NCI-H2107 treated with DMSO at 0.1 percent for 48 hours (cell line): ENCODE data around the gene PARVB.

ENCODE experiments used
- DNase-seq: peaks from one replicate; lab custom pipeline; 2025; ENCODE audit not compliant: unreplicated experiment; lab: John Stamatoyannopoulos, UW

PARVB gene

DNA sequence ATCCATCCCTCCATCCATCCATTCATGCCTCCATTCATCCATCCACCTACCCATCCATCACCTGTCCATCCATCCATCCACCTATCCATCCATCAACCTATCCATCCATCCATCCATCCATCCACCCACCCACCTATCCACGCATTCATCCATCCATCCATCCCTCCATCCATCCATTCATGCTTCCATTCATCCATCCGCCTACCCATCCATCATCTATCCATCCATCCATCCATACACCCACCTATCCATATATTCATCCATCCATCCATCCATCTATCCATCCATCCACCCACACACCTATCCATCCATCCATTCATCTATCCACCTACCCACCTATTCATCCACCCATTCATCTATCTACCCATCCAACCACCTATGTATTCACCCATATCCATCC, 170.5 kb downstream of the PARVB start:
- DNase-seq: no peak

GRCh38 chr22:44195189-44195871, 171.2 kb downstream of the PARVB start:
- DNase-seq: no peak

- DNase-seq: no peak
Observed at GRCh38 chr22:44196241-44196640, 172.1 kb downstream of the PARVB start.

GRCh38 chr22:44196731-44197131, 172.6 kb downstream of the PARVB start:
- no peak for DNase-seq

GRCh38 chr22:44197271-44197670, 173.2 kb downstream of the PARVB start:
- no peak for DNase-seq

DNA sequence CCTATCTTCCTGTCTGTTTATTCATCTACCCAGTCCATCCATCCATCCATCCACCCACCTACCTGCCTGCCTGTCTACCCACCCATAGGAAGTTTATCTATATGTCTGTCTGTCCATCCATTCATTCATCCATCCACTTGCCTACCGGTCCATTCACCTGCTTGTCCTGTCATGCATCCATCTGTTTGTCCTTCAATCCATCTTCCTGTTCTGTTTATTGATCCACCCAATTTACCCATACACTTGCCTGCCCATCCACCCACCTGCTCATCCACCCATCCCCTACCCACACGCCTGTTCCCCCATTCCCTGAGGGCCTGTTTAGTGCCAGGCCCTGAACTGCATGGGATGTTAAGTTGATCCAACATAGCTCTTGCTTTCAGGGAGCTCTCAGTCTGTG, 175.1 kb downstream of the PARVB start:
- no peak for DNase-seq

DNA sequence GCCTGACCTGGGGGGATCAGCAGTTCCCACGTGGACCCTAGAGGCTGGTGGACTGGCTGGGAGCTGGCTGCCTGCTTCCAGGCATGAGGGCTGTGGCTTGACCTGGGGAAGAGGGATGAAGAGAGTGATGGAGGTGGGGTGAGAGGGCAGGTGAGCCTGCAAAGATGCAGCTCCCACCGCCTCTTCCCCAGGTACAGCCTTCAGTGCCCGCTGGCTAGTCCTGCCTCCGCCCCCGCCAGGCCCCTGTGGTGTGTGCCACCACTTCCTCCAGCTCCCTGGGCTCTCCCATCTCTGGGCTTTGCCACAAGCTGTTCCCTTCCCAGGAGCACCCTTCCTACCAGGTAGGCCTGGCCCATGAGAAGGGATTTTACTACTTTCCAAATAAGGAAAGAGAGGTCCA, 175.8 kb downstream of the PARVB start:
- DNase-seq: no peak

DNA sequence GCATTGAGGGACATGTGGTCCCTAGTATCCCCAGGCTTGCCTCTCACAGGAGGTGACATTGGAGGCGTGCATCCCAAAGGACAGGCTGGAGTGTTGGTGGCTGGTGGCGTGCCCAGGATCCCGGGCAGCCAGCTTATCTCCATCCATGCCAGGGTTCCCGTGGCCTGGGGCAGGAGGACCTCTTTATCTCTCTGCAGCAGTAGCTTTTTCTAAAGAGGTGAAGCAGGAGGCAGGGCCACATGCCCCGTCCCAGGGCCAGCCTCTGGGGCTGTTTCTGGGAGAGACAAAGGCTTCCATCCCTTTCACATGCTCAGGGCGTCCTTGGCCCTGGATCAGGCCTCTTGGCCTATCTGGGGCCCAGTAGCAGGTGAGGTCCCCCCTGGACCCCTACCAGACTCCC, 176.3 kb downstream of the PARVB start:
- DNase-seq: no peak

- no peak for DNase-seq
Observed at GRCh38 chr22:44200855-44201550, 176.9 kb downstream of the PARVB start.

GRCh38 chr22:44201665-44202064, 177.6 kb downstream of the PARVB start:
- no peak for DNase-seq

DNA sequence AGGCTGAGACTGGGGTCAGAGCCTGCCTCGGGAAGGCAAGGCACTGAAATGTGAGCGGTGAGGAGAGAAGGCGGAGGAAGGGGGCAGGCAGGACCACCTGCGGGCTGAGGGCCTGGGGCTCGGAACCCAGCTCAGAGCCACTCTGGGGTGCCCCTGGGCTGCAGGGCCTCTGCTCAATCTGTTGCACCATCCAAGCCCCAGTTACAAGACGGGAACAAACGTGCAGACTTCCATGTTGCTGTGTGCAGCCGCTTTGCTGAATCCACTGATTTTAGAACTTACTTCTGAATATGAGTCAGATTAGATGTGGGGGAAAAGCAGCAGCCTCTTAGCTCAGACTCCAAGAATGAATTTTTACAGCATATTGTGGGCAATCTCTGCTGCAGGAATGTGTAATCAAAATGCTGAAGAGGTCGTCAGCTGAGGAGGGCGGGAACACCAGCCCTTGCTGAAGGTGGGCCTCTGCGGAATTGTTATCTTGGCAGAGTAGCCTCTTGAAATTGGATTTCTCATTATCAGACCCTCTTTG, 178.2 kb downstream of the PARVB start:
- DNase-seq: no peak

DNA sequence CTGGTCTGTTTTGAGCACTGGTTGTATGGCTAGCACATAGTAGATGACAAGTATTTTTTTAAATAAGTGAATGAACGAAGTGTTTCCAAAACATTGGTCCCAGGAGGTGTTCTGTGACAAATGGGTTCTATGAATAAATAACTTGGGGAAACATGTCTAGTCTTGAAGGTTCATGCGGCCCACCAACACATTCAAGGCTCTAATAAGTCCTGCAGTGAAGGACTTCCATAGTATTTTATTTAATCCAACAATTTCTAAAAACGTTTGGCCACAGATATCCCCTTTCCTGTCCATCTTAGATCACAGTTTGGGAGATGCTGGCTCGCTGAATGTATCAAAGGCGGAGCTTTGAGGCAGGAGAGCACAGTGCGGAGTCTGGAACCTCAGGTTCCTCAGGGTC, 179.1 kb downstream of the PARVB start:
- no peak for DNase-seq

- DNase-seq: no peak
Observed at GRCh38 chr22:44204739-44205515, 180.8 kb downstream of the PARVB start.

DNA sequence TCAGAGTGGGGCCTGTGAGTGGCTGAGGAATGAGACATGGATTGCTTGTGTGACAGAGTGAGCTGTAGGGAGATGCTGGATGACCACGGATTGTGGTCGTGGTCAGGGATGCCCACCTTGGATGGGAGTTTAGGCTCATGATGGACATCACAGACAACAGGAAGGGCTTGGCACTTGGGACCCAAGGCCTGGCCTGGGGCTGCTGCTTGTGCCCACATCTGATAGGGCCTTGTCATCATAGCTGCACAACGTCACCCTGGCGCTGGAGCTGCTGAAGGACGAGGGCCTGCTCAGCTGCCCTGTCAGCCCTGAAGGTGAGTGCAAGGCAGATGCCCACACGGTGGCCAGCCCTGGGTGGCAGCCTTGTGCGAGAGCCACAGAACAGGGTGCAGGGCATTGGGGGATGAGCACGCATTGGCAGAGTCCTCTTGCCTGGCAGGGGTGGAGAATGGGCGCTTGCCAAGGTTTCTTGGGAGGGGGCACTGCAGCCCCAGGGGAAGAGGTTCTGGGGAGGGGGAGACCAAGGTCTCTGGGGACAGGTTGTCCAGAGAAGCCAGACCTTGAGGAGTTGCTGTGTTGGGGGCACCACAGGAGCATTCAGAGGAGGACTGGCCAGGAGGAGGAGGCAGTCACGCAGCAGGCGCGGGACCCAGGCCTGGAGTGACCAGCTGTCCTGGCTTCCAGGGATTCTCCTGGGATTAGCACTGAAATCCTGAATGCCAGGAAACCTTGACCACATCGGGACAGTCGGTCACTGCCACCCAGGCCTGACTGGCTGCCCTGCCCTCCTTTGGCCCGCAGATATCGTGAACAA, 181.6 kb downstream of the PARVB start:
- DNase-seq: no peak

GRCh38 chr22:44206330-44206645, 182.2 kb downstream of the PARVB start:
- no peak for DNase-seq

- DNase-seq: no peak
Observed at GRCh38 chr22:44206696-44207095, 182.6 kb downstream of the PARVB start.

GRCh38 chr22:44207173-44207980, 183.3 kb downstream of the PARVB start:
- no peak for DNase-seq

DNA sequence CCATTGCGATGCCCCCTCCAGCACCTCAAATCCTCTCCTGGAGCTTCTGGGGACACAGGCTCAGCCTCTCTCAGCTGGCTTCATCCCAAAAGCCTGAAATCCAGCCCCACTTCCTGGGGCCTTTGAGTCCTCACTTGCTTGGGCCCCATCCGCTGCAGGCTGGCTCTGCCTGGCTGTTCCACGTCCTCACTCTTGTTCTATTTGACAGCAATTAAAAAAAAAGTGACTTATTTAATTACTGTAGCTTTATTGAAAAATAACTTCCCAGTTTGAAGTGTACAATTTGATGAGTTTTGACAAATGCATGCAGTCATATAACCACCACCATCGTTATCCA, 183.8 kb downstream of the PARVB start:
- no peak for DNase-seq

DNA sequence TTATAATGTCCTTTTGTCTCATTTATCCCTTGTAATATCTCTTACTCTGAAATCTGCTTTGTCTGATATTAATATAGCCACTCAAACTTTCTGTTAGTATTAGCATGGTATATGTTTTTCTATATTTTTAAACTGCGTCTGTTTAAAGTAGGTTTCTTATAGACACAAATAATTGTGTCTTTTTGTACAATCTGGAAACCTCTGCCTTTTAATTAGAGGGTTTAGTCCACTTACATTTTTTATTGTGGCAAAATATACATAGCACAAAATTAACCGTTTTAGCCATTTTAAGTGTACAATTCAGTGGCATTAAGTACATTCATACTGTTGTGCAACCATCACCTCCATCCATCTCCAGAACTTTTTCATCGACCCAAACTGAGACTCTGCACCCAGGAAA, 185.2 kb downstream of the PARVB start:
- DNase-seq: no peak

GRCh38 chr22:44210722-44211121, 186.6 kb downstream of the PARVB start:
- no peak for DNase-seq
